Smooth muscle cell (in vitro differentiated cells): ENCODE data around the gene SPEF2. TPM values are rescaled to one million over a fixed set of nuclear protein-coding genes. Genes with fewer than 3 reads are reported as not detected.
"Not testable (repeated sequence)": the region's sequence is repeated elsewhere in the genome, so short reads cannot be mapped to it uniquely, and the experiment has no call there.

Experiments
- DNase-seq: peaks from one replicate; lab custom pipeline; 2025; ENCODE audit not compliant: unreplicated experiment; lab: John Stamatoyannopoulos, UW
- H2AFZ ChIP-seq: fragments of 200-600 bp; sonication (generic); 2 replicates; pipeline ENCODE4 v1.6.0; 2016; ENCODE audit warnings: antibody characterized with exemption, low read depth, mild to moderate bottlenecking
- H3F3A ChIP-seq: fragments of 200-600 bp; sonication (generic); 2 replicates; pipeline ENCODE4 v1.6.0; 2017; ENCODE audit warnings: antibody characterized with exemption, low read depth
- H3K27ac ChIP-seq: fragments of 200-600 bp; sonication (generic); 2 replicates; pipeline ENCODE4 v1.5.1; 2016; ENCODE audit warnings: low read depth, mild to moderate bottlenecking
- H3K27me3 ChIP-seq: fragments of 200-600 bp; sonication (generic); 2 replicates; pipeline ENCODE4 v1.6.1; 2016; ENCODE audit warnings: low read depth, mild to moderate bottlenecking
- H3K36me3 ChIP-seq: fragments of 200-600 bp; sonication (generic); 2 replicates; pipeline ENCODE4 v1.5.1; 2016; ENCODE audit warnings: low read depth
- H3K4me1 ChIP-seq: fragments of 200-600 bp; sonication (generic); 2 replicates; pipeline ENCODE4 v1.5.1; 2016; ENCODE audit warnings: low read depth
- H3K4me2 ChIP-seq: fragments of 200-600 bp; sonication (generic); 2 replicates; pipeline ENCODE4 v1.6.0; 2016; ENCODE audit warnings: mild to moderate bottlenecking
- H3K4me3 ChIP-seq: fragments of 200-600 bp; sonication (generic); 2 replicates; pipeline ENCODE4 v1.5.1; 2016; ENCODE audit warnings: mild to moderate bottlenecking
- H3K79me2 ChIP-seq: fragments of 200-600 bp; sonication (generic); 2 replicates; pipeline ENCODE4 v1.6.0; 2016; ENCODE audit warnings: low read depth, mild to moderate bottlenecking
- H3K9ac ChIP-seq: fragments of 200-600 bp; sonication (generic); 2 replicates; pipeline ENCODE4 v1.6.0; 2016; ENCODE audit warnings: low read depth
- H3K9me3 ChIP-seq: fragments of 200-600 bp; sonication (generic); replicated peaks from 2 replicates; pipeline ENCODE4 v1.5.1; 2016; ENCODE audit warnings: low read depth
- H4K20me1 ChIP-seq: fragments of 200-600 bp; sonication (generic); 2 replicates; pipeline ENCODE4 v1.6.0; 2016; ENCODE audit warnings: low read depth
- WGBS: methylation state at CpG from one replicate; pipeline ENCODE4 v1.1.7; 2016; ENCODE audit warnings: low lambda C conversion rate; 5-methylcytosine and 5-hydroxymethylcytosine counted together
- polyA plus RNA-seq: library from polyadenylated mRNA; unstranded; fragments of >200 nt; fragmentation: Nextera tagmentation; extraction: Ambion mirVana; gene quantifications from 2 replicates; pipeline ENCODE4 v1.2.1, GENCODE V29; 2016
- total RNA-seq: library from RNA; depleted of rRNA; stranded (reverse); fragments of >200 nt; gene quantifications from 2 replicates; pipeline ENCODE4 v1.2.3, GENCODE V29; 2014
- TF ChIP-seq, protein P1 (sequence below): fragments of 200-600 bp; sonication (generic); IDR thresholded peaks from 2 replicates; pipeline ENCODE4 v1.5.1; 2017; ENCODE audit warnings: borderline replicate concordance, mild to moderate bottlenecking, antibody characterized with exemption; ENCODE audit not compliant: insufficient read depth, poor library complexity, severe bottlenecking

Gene SPEF2
- total and polyA plus RNA-seq, 2 experiments from 2014 or later: 3.1 to 4.8 TPM

DNA sequence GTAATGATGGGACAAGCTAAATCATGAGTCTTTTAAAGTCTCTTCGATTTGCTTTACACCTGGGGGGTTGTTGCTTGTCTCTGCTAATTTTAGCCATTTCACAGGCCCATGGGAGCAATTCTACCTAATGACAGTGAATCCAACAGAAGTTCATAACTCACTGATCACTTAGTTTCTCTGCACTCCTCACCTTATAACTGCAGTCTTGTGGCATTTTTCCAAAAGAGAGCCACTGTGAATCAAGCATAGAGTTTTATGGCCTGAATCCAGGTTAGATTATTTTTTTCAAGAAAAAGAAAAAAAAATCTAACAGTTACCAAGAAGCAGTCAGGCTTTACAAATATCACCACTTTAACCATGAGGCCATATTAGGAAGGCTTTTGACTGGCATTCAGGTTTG, 237.5 kb downstream of the SPEF2 start:
- Histone ChIP-seq H3K4me2 (no peak overlapping the region), H3K9me3 (no peaks in the 10 kb centered on the region), H3K36me3 (no peaks in the 10 kb centered on the region), H3K27ac (no peak overlapping the region), H3K27me3 (no peaks in the 10 kb centered on the region), H3K9ac (no peak overlapping the region), H3K79me2 (no peaks in the 10 kb centered on the region), H3K4me3 (no peak overlapping the region), H3F3A (peaks cover 14% of the 10 kb centered on the region), H2AFZ (no peak overlapping the region), H3K4me1 (peaks cover 31% of the 10 kb centered on the region), H4K20me1 (no peaks in the 10 kb centered on the region)
- WGBS: 86% methylated on average over 1 of the region's 1 CpG
- TF ChIP-seq, protein P1, sequence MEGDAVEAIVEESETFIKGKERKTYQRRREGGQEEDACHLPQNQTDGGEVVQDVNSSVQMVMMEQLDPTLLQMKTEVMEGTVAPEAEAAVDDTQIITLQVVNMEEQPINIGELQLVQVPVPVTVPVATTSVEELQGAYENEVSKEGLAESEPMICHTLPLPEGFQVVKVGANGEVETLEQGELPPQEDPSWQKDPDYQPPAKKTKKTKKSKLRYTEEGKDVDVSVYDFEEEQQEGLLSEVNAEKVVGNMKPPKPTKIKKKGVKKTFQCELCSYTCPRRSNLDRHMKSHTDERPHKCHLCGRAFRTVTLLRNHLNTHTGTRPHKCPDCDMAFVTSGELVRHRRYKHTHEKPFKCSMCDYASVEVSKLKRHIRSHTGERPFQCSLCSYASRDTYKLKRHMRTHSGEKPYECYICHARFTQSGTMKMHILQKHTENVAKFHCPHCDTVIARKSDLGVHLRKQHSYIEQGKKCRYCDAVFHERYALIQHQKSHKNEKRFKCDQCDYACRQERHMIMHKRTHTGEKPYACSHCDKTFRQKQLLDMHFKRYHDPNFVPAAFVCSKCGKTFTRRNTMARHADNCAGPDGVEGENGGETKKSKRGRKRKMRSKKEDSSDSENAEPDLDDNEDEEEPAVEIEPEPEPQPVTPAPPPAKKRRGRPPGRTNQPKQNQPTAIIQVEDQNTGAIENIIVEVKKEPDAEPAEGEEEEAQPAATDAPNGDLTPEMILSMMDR: no peak
- no peak for DNase-seq

DNA sequence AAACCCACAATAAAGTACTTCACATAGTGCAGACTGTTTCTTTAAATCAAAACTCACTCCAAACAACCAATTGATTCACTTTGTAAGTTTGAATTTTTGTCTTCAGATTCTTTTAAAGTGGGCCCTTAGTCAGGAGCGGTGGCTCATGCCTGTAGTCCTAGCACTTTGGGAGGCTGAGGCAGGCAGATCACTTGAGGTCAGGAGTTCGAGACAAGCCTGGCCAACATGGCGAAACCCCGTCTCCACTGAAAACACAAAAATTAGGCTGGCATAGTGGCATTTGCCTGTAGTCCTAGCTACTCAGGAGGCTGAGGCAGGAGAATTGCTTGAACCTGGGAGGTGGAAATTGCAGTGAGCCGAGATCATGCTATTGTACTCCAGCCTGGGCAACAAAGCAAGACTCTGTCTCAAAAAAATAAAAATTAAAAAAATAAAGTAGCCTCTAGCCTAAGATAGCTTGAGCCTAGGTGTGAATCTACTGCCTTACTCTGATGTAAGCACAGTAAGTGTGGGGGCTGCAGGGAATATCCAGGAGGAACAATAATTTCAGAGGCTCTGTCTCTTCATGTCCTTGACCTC, 238.6 kb downstream of the SPEF2 start:
- peak overlapping the region; percentile 23 for H2AFZ ChIP-seq
- not testable (repeated sequence) for DNase-seq, H4K20me1 ChIP-seq, H3K9ac ChIP-seq, H3K79me2 ChIP-seq, H3K4me3 ChIP-seq, H3K9me3 ChIP-seq, H3K36me3 ChIP-seq, H3K27me3 ChIP-seq
- H3K27ac ChIP-seq: peak overlapping the region; percentile 88
- WGBS: 98% methylated on average over 5 of the region's 5 CpGs
- peaks cover 31% of the 10 kb centered on the region for H3K4me1 ChIP-seq
- peak overlapping the region; percentile 79 for H3K4me2 ChIP-seq
- peaks cover 16% of the 10 kb centered on the region for H3F3A ChIP-seq

DNA sequence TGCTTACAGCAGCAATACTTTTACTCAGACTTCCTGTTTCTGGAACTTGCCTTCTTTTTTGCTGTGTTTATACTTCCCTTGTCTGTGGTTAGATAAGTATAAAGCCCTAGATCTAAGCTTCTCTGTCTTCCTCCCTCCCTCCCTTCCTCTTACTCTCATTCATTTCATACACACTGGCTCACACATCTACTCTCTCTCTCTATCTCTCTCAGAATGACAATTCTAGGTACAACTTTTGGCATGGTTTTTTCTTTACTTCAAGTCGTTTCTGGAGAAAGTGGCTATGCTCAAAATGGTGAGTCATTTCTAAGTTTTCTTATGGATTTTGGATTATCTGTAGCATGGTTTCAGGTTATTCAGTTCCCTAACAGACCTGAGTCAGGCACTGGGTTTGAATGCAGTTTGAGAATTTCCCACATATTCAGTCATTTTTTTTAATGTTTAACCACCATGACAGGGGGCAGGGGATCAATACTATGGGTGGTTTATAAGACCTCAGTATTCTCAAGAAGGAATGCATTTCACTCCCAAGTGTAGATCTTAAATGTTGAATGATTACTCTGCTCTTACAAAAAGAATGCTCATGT, 239.2 kb downstream of the SPEF2 start, which contains the start of gene IL7R:
Gene IL7R, plus strand, starts transcription at position 127 of the 587 bp plus-strand sequence. Its CDS starts 87 bp downstream, at position 214.
- peaks cover 16% of the 10 kb centered on the region for H3F3A ChIP-seq
- H3K27me3 ChIP-seq: no peaks in the 10 kb centered on the region
- WGBS: 4% methylated on average over 1 of the region's 1 CpG
- peak within 1 kb of the TSS; percentile 23 for H2AFZ ChIP-seq
- H3K36me3 ChIP-seq: no peaks in the 10 kb centered on the region
- TF ChIP-seq, protein P1: no peak
- no peaks in the 10 kb centered on the region for H4K20me1 ChIP-seq
- peak within 1 kb of the TSS; percentile 88 for H3K27ac ChIP-seq
- H3K4me2 ChIP-seq: peak within 1 kb of the TSS; percentile 79
- peak within 1 kb of the TSS; percentile 75 for H3K9ac ChIP-seq
- H3K4me1 ChIP-seq: peaks cover 31% of the 10 kb centered on the region
- H3K4me3 ChIP-seq: peak within 1 kb of the TSS; percentile 11
- DNase-seq: no peak
- H3K79me2 ChIP-seq: no peaks in the 10 kb centered on the region
- H3K9me3 ChIP-seq: no peaks in the 10 kb centered on the region

GRCh38 chr5:35857606-35858205, 240.0 kb downstream of the SPEF2 start:
- Histone ChIP-seq H3F3A (peaks cover 16% of the 10 kb centered on the region), H3K27me3 (no peaks in the 10 kb centered on the region), H3K4me3 (peak overlapping the region; percentile 11), H3K27ac (peak overlapping the region; percentile 88), H3K79me2 (no peaks in the 10 kb centered on the region), H3K36me3 (no peaks in the 10 kb centered on the region), H3K9me3 (no peaks in the 10 kb centered on the region), H3K4me1 (peaks cover 31% of the 10 kb centered on the region), H3K4me2 (peak overlapping the region; percentile 79), H4K20me1 (no peaks in the 10 kb centered on the region), H2AFZ (no peak overlapping the region), H3K9ac (peak overlapping the region; percentile 75)
- DNase-seq: no peak
- TF ChIP-seq, protein P1: no peak
- 28% methylated on average over 2 of the region's 2 CpGs for WGBS
